Right renal cortex interstitium (tissue), 3 donors: ENCODE data around the gene CHPF2. TPM values are rescaled to one million over a fixed set of nuclear protein-coding genes. Genes with fewer than 3 reads are reported as not detected.

Experiments
- DNase-seq, 3 donors: peaks; one replicate each; pipeline ENCODE4 v3.0.0-alpha.2; 2013; ENCODE audit warnings: low read depth in 3 of 3, low spot score in 2 of 3
- polyA plus RNA-seq, 3 donors: library from polyadenylated mRNA; unstranded; fragments of 120-200 nt; gene quantifications; one replicate each; pipeline ENCODE4 v1.2.1, GENCODE V29; 2013; ENCODE audit not compliant: insufficient read length in 3 of 3

Gene CHPF2
- polyA plus RNA-seq: 10 to 100 TPM; 20.4 to 22.6 (median 21.4) TPM

DNA sequence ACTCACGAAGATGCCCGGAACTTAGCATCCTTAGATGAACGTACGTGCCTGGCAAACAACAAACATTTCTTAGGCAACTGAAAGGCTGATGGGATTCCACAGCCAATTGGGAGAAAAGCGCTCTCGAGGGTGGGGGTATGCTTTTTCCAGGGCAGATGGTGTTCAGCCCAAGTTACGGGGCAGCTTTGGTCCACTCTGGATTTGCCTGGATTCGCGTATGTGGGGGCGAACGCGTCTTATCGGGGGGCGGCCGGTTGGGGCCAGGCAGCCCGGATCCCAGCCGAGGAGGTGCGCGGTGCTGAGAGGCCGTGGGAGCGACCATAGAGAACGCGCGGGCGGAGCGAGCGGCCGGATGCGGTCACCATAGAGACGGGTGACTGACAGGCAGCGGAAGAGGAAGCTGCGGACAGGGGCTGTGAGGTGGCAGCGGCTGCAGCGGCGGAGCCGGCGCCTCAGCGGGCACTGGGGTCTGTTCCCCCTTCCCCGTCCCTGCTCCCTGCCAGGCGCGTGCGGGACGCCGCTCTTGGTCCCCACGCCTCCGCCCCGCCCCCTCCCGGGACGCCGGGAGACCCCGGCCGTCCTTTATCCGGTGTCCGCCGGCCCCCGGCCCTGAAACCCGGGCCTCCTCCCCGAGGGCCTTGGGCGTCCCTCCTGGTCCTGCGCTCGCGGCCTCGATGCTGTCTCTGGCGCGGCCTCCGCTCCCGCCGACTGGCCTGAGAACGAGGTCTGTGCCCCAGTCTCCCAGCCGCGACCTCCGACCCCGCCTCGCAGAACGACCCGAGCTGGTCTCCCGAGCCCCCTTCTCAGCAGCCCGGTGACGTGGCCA is at the start of gene CHPF2:
Gene CHPF2, plus strand, starts transcription at position 393 of the 826 bp plus-strand sequence. CDS start 1,529 bp downstream, outside the sequence.
- peak in 1 of 3 donors; percentile 79 for DNase-seq

GRCh38 chr7:151185762-151186639 is 46.3 kb upstream of the CHPF2 start:
- DNase-seq: no peak

DNA sequence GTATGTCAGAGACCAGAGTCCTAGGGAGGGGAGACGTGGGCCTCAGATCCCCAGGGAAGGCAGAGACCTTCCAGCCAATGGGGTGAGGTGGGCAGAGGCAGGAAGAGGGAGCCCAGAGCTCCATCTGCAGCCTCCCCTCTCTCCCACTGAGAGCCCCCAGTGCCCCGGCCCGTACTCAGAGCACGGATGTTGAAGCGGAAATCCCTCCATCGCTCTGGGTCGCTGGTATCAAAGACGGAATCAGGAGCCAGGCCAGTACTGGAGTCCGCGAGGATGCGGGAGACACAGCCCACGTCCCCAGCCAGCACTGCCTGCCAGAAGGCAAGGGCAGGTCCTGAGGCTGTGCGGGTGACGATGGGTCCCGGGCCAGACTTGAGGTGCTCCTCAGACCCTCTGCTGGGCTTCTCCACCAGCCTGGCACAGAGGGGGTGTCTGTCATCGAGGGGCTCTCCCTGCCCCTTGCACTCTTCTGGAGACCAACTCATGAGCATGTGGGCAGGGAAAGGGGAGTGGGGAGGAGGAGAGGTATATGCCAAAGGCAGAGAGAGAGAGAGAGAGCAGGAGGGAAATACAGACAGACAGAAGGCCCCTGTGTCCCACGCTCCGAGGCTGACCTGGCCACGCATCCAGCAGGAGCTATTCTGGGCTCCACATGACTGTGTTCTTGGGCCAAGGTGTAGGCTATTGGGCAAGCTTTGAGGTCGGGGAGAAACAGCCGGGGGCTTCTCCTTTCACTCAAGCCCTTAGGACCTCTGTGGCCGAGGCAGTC is 45.5 kb upstream of the CHPF2 start, which contains the start of gene ASB10:
Gene ASB10, minus strand, starts transcription at position 611 of the 769 bp plus-strand sequence. Its CDS starts 120 bp downstream, at position 491.
- DNase-seq: no peak

DNA sequence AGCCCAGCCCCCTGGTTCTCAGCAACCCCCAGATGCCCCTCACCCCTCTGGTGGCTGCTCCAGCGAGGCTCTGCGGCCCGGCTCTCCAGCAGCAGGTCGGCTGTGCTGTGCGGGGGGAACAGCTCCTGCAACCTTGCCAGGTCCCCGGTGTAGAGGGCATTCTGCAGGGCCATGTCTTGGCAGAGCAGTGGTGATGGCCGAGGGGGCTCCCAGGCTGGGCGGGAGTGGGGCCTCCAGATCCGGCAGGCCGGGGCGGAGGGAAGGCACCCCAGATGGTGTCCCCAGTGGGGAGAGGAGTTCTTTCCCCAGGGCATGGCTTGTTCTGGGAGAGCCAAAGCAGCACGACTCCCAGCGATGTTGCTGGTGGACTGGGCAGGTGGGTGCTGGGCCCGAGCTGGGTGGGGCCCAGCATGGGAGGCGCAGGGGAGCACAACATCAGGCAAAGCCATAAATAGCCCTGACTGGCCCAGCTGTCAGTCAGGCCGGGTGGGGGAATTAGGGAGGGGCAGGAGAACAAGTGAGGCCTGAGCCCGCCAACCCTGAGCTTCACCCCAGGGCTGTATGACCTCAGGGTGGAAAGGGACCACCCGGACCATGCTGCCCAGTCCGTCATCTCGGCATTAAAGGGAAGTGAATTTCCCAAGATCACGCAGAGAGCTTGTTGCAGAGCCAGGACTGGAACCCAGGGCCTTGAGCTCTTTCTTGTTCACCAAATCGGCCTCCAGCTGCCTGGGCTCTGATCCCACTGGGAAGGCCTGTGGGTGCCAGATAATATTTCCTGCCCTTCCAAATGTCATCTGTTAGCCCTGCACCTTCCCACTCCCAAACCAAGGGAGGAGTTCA is 44.7 kb upstream of the CHPF2 start:
- no peak for DNase-seq

- no peak for DNase-seq
These were observed 44.1 kb upstream of the CHPF2 start for GRCh38 chr7:151188252-151188542.

DNA sequence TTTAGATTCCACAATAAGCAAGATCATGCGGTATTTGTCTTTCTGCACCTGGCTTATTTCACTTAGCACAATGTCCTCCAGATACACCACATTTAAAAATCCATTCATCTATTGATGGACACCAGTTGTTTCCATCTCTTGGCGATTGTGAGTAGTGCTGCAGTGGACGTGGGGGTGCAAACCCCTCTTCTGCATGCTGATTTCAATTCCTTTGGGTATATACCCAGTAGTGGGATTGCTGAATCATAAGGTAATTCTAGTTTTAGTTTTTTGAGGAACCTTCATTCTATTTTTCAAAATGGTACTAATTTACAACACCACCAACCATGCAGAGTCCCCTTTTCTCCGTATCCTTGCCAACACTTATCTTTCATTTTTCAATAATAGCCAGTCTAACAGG is 43.2 kb upstream of the CHPF2 start:
- DNase-seq: no peak

- no peak for DNase-seq
These were observed 40.7 kb upstream of the CHPF2 start for GRCh38 chr7:151191544-151191943.

DNA sequence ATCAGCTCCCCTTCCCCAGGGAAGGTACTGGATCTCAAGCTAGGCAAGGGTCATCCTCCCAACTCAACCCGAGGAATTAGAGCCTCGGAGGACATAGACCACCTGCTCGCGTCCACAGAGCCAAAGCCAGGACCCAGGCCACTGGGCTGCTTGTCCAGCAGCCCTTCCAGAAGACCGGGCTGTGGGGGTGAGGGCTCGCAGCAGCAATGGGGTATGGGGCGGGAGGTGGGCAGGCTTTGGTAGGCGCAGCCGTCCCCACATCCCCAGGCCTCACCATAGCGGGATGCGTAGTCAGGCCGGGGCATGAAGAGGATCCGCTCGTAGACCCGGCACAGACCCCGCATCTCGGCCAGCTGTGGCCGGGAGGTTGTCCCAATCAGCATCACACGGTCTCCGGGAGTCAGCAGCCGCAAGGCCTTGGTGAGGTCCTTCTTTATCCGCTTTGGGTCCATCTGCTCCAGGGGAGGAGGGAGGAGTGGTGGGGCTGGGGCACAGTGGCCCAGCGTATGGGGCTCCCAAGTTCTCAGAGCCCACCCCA is 40.2 kb upstream of the CHPF2 start:
- no peak for DNase-seq

GRCh38 chr7:151193203-151193978 is 38.9 kb upstream of the CHPF2 start:
- no peak for DNase-seq

- DNase-seq: no peak
These were observed 38.1 kb upstream of the CHPF2 start for GRCh38 chr7:151194188-151194587.

DNA sequence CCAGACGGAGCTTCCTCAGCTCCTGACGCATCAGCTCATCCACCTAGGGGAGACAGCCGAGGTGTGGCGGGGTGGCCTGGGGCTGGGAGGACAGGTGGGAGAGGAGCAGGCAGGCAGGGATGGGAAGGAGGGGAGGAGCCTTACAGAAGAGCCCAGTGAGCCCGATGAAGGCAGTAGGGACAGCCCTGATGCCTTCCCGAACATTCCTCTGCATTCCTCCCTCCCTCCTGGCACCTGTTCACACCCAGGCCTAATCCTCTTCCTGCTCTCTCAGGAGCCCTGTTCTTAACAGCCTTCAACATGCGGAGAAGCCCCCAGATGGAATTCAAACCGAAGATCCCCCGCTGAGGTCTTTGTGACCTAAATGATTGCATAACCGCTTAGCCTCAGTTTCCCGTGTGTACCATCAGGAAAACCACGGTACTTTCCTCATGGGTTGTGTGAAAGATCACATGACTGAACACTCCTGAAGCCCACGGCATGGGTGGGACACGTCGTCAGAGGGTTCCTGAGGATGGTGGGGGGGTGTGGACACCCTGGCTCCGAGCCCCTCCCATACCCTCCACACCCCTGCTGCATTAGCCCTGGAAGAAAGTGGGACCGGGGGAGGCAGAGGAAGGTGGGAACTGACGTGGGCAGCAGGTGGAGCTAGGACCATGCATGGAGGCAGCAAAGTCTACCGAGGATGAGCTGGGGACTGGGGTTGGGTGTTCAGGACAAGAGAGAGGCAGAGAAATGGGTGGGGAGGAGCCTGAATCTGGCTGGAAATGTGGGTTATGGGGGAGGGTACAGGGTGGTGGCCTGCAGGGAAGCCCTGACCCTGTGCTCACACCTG is 36.5 kb upstream of the CHPF2 start:
- no peak for DNase-seq

GRCh38 chr7:151197932-151198331 is 34.4 kb upstream of the CHPF2 start:
- DNase-seq: no peak

- DNase-seq: peak in 1 of 3 donors; percentile 18
These were observed 33.1 kb upstream of the CHPF2 start for GRCh38 chr7:151198945-151199848.

DNA sequence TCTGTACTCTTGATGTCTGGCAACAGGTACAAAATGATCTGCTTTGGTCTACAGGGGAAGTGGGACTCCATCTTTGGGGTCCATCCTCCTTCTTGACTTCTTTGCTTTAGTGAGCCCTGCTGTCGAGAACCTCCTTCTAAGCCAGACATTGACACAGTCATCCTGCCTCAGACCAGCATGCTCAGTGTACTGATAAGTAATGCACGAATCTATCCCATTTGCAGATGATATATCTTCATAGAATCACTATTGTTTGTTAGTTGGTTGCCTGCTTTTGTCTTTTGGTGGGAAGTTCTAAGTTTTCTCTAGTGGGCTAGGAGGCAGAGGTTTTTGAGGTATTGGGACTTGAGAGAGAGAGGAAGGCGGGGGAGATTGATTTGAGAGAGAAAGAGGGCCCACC is 30.9 kb upstream of the CHPF2 start:
- no peak for DNase-seq

DNA sequence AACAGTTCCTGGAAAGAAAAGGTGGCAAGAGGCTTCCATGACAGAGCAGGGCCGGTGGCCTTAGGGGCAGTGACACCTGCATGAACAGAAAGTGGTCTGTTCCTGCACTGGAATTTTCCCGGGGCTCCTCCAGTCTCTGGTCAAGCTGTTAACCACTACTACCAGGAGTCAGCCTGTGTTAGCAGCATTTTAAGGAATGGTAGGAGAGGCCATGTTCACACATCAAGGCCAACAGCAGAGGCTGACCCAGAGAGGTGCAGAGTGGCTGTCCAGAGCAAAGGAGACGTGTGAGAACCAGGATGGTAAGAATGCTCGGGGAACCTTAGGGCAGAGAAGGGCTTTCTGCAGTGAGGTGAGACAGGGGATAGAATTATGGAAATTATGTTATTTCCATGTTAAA is 30.5 kb upstream of the CHPF2 start:
- DNase-seq: no peak

DNA sequence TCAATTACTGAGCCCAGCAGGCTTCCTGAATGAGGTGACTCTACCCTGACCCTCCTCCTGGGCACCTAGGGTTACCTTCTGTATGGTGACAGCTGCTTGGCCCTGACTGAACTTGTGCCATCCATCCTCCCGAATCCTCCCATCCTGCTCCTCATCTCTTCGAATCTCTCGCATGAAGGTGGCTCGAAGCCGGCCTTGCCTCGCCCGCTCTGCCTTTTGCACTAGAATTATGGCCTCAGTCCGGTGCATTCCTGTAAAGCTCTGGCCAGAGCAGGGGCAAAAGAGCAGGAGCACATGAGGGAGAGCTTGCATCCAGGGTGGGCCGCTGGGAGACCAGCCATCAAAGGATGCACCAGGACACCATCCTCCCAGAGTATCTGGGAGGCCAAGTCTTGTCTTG is 29.4 kb upstream of the CHPF2 start:
- no peak for DNase-seq

DNA sequence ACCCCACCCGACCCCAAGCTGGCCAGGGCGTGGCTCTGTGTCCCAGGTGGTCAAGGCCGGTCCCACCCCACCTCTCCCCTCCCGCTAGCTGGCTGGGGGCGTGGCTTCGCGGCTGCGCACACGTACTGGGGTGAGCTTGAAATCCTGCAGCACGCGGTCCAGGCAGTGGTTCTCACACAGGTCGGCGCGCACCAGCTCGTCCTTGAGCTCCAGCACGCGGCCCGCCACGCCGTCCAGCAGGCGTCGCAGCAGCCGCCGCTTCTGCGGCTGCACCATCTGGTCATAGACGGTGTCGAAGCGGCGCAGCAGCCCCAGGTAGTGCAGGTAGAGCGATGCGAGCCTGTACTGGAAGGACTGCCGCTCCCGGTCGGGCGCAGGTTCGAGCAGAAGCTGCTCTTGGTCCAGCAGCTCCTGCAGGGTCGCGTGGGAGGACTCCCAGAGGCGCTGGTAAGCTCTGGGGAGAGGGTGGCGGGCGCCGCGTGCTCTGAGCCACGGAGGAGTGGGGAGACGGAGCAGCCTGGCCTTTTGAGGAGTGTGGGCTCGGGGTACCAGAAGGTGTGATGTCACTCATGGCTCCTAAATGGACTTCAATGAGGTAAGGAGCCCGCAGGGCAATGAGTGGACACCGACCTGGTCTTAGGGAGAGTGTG is 27.8 kb upstream of the CHPF2 start:
- DNase-seq: no peak
